Gastrocnemius medialis (tissue), 4 donors: Measurements from ENCODE around the gene KCNK2. TPM values are rescaled to one million over a fixed set of nuclear protein-coding genes. Genes with fewer than 3 reads are reported as not detected.

Source experiments
- ATAC-seq, 2 donors: fragments of 150-250 bp; one replicate each; pipeline ENCODE4 v1.9.1; 2016
- DNase-seq, 2 donors: peaks; one replicate each; pipeline ENCODE4 v3.0.0-alpha.2; 2019
- H3K27ac ChIP-seq, 4 donors: fragments of 200-600 bp; sonication (generic); 1 replicate in 1 of 4; 2 replicates in 3 of 4; pipeline ENCODE4 v1.5.1; 2016 to 2018; ENCODE audit warnings: mild to moderate bottlenecking in 2 of 4, moderate library complexity in 1 of 4
- H3K27me3 ChIP-seq, 3 donors: fragments of 200-600 bp; sonication (generic) in 2 of 3; 1 replicate in 1 of 3; 2 replicates in 2 of 3; pipeline versions ENCODE4 v1.5.1 to v1.6.0; 2016 to 2019; ENCODE audit warnings: mild to moderate bottlenecking in 1 of 3, moderate library complexity in 1 of 3
- H3K36me3 ChIP-seq, 2 donors: fragments of 200-600 bp; sonication (generic) in 1 of 2; one replicate each; pipeline ENCODE4 v1.5.1; 2017 to 2018
- H3K4me1 ChIP-seq, 2 donors: fragments of 200-600 bp; sonication (generic) in 1 of 2; one replicate each; pipeline ENCODE4 v1.5.1; 2016 to 2017; ENCODE audit warnings: mild to moderate bottlenecking in 2 of 2
- H3K4me3 ChIP-seq, 4 donors: fragments of 200-600 bp; sonication (generic) in 3 of 4; 1 replicate in 1 of 4; 2 replicates in 3 of 4; pipeline ENCODE4 v1.5.1; 2016 to 2019; ENCODE audit warnings: mild to moderate bottlenecking in 2 of 4
- H3K9me3 ChIP-seq, 3 donors: fragments of 200-600 bp; sonication (generic) in 2 of 3; 1 replicate in 1 of 3; 2 replicates in 2 of 3; pipeline ENCODE4 v1.5.1; 2016 to 2019
- POLR2A ChIP-seq, 2 donors: fragments of 450-650 bp; IDR thresholded peaks; one replicate each; pipeline ENCODE4 v1.6.1; 2017; ENCODE audit warnings: antibody characterized with exemption in 2 of 2, mild to moderate bottlenecking in 2 of 2, moderate library complexity in 2 of 2
- in situ Hi-C, 4 donors: fragments of 200-750 bp; cut with MboI; loops; one replicate each; pipeline versions ENCODE4 v1.15.0 to v1.8.0; 2017; ENCODE audit warnings: low sequenced_read_pairs in 4 of 4
- intact Hi-C: fragments of 100-400 bp; cut with DNase I; formaldehyde crosslinking; loops from one replicate; pipeline ENCODE4 v1.15.1; 2023; ENCODE audit warnings: low total_unique reads
- total RNA-seq, 4 donors: library from RNA; depleted of rRNA; stranded (reverse); fragments of >200 nt; gene quantifications; one replicate each; pipeline versions ENCODE4 v1.1.0 to v1.2.3, GENCODE V29; 2016
- TF ChIP-seq, protein P1 (sequence below), 5 experiments: fragments of 450-650 bp in 3 of 5; fragments of 200-600 bp in 2 of 5; sonication (generic) in 2 of 5; IDR thresholded peaks in 4 of 5; conservative IDR thresholded peaks in 1 of 5; 1 replicate in 4 of 5; 2 replicates in 1 of 5; pipeline ENCODE4 v1.5.1; 2016 to 2019; ENCODE audit warnings: antibody characterized with exemption in 5 of 5, mild to moderate bottlenecking in 3 of 5, moderate library complexity in 3 of 5

Gene KCNK2
- total RNA-seq, 4 donors from 2014 or later: 0.56 to 2.4 (median 0.97) TPM

DNA sequence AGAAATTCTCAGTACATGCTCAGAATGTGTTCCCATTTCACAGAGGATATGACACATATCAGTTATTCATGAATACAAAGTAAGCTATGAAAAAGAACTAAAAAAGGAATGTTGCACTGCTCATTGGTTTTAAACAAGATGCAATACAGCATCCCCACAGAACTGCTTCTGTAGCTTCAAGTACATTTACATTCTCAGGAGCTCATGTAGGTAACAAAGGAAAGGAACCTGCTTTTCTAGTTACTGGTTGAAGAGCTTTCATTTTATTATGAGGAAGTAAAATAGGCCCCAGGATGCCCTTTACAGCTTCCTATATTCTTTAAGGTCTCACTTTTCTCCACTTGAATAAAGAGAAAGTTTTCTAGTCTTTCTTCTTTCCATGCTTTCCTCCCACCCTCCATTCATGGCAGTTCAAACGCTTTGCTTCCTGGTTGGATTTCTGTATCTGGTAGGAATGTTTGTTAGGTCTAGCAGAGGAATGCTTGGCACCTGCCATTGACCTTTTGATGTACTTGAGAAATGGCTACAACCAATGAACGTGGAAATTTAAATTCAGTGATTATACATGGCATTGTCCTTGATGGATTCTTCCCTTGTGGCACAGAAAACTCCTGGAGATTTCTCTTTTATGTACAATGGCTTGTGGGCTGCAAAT is 27.1 kb upstream of the KCNK2 start:
- no peak overlapping the region for H3K27ac ChIP-seq
- H3K27me3 ChIP-seq: no peaks in the 10 kb centered on the region
- TF ChIP-seq, protein P1, sequence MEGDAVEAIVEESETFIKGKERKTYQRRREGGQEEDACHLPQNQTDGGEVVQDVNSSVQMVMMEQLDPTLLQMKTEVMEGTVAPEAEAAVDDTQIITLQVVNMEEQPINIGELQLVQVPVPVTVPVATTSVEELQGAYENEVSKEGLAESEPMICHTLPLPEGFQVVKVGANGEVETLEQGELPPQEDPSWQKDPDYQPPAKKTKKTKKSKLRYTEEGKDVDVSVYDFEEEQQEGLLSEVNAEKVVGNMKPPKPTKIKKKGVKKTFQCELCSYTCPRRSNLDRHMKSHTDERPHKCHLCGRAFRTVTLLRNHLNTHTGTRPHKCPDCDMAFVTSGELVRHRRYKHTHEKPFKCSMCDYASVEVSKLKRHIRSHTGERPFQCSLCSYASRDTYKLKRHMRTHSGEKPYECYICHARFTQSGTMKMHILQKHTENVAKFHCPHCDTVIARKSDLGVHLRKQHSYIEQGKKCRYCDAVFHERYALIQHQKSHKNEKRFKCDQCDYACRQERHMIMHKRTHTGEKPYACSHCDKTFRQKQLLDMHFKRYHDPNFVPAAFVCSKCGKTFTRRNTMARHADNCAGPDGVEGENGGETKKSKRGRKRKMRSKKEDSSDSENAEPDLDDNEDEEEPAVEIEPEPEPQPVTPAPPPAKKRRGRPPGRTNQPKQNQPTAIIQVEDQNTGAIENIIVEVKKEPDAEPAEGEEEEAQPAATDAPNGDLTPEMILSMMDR (IDR thresholded peaks at IDR 0.05 in 4 of 5, conservative IDR thresholded peaks at IDR 0.05 in 1 of 5): no peak
- no peak for TF ChIP-seq POLR2A (IDR thresholded peaks at IDR 0.05)
- in situ Hi-C loops: no loop called here
- H3K4me1 ChIP-seq: no peaks in the 10 kb centered on the region
- intact Hi-C loops: no loop called here
- no peak for ATAC-seq
- H3K9me3 ChIP-seq: no peaks in the 10 kb centered on the region
- no peak for DNase-seq
- H3K36me3 ChIP-seq: no peaks in the 10 kb centered on the region
- H3K4me3 ChIP-seq: no peak overlapping the region

DNA sequence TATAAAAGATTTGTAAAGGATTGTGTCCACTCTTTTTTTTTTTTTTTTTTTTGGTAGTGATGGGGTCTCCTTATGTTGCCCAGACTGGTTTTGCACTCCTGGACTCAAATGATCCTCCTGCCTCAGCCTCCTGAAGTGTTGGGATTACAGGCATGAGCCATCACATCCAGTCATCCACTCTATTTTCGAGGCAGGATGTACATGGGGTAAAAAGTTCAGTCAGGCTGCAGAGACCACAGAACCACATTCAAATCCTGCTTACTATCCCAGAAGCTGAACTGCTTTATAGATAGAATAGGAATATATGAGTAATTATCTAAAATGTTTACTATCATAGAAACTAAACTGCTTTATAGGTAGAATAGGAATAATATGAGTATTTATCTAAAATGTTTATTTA is 26.0 kb upstream of the KCNK2 start:
- intact Hi-C loops: no loop called here
- Histone ChIP-seq H3K4me3 (no peak overlapping the region), H3K27me3 (no peaks in the 10 kb centered on the region), H3K27ac (no peak overlapping the region), H3K9me3 (no peaks in the 10 kb centered on the region), H3K36me3 (no peaks in the 10 kb centered on the region), H3K4me1 (no peaks in the 10 kb centered on the region)
- no peak for TF ChIP-seq POLR2A (IDR thresholded peaks at IDR 0.05)
- no peak for DNase-seq
- ATAC-seq: no peak
- in situ Hi-C loops: no loop called here

- in situ Hi-C loops (no loop called here), intact Hi-C loops (no loop called here)
- DNase-seq: no peak
- Histone ChIP-seq H3K27ac (no peak overlapping the region), H3K36me3 (no peaks in the 10 kb centered on the region), H3K27me3 (no peaks in the 10 kb centered on the region), H3K9me3 (no peaks in the 10 kb centered on the region), H3K4me1 (no peaks in the 10 kb centered on the region), H3K4me3 (no peak overlapping the region)
- ATAC-seq: no peak
- TF ChIP-seq, protein P1 (IDR thresholded peaks at IDR 0.05 in 4 of 5, conservative IDR thresholded peaks at IDR 0.05 in 1 of 5): no peak
- TF ChIP-seq POLR2A (IDR thresholded peaks at IDR 0.05): no peak
Measured at GRCh38 chr1:215059947-215060346, 22.6 kb upstream of the KCNK2 start.

- TF ChIP-seq, protein P1 (IDR thresholded peaks at IDR 0.05 in 4 of 5, conservative IDR thresholded peaks at IDR 0.05 in 1 of 5): no peak
- no peak for TF ChIP-seq POLR2A (IDR thresholded peaks at IDR 0.05)
- DNase-seq (no peak), ATAC-seq (no peak)
- Histone ChIP-seq H3K4me3 (no peak overlapping the region), H3K9me3 (no peaks in the 10 kb centered on the region), H3K27me3 (no peaks in the 10 kb centered on the region), H3K36me3 (no peaks in the 10 kb centered on the region), H3K27ac (no peak overlapping the region), H3K4me1 (no peaks in the 10 kb centered on the region)
- in situ Hi-C loops (no loop called here), intact Hi-C loops (no loop called here)
Measured at GRCh38 chr1:215064327-215064726, 18.2 kb upstream of the KCNK2 start.

- TF ChIP-seq, protein P1 (IDR thresholded peaks at IDR 0.05 in 4 of 5, conservative IDR thresholded peaks at IDR 0.05 in 1 of 5): no peak
- no peak for TF ChIP-seq POLR2A (IDR thresholded peaks at IDR 0.05)
Measured at GRCh38 chr1:215071078-215071477, 11.5 kb upstream of the KCNK2 start.

More at GRCh38 chr1:215071078-215071477, 11.5 kb upstream of the KCNK2 start:
- H3K36me3 ChIP-seq: no peaks in the 10 kb centered on the region
- ATAC-seq (no peak), DNase-seq (no peak)
- no peak overlapping the region for H3K27ac ChIP-seq
- no peak overlapping the region for H3K4me3 ChIP-seq
- in situ Hi-C loops: no loop called here
- intact Hi-C loops: no loop called here
- H3K27me3 ChIP-seq: no peaks in the 10 kb centered on the region
- H3K4me1 ChIP-seq: no peaks in the 10 kb centered on the region
- H3K9me3 ChIP-seq: no peaks in the 10 kb centered on the region
